ENCODE measurements around the gene QDPR. TPM values are rescaled to one million over a fixed set of nuclear protein-coding genes. Genes with fewer than 3 reads are reported as not detected.

QDPR gene
- total and polyA plus RNA-seq, 4 donors: 23.4 to 45.4 (median 31.4) TPM

GRCh38 chr4:17494258-17495190 is 17.4 kb downstream of the QDPR start:
- Histone ChIP-seq H3K4me1 (ENCODE audit: control insufficient read depth in 5 of 5, insufficient read depth in 5 of 5, low read length in 5 of 5) (peaks cover 0 to 5% (median 0%) of the 10 kb centered on the region in 5 donors), H3K9ac (ENCODE audit: insufficient read depth in 1 of 2, low read length in 2 of 2) (no peak overlapping the region), H3K9me3 (ENCODE audit: control insufficient read depth in 4 of 4, insufficient read depth in 3 of 4, low read length in 3 of 4) (no peaks in the 10 kb centered on the region), H3K4me3 (no peak overlapping the region), H3K27me3 (ENCODE audit: control insufficient read depth in 3 of 3, insufficient read depth in 3 of 3, low read length in 2 of 3) (no peaks in the 10 kb centered on the region), H3K36me3 (ENCODE audit: control insufficient read depth in 4 of 4, insufficient read depth in 4 of 4, low read length in 4 of 4) (peaks cover 6 to 26% (median 17%) of the 10 kb centered on the region in 4 donors), H3K27ac (ENCODE audit: low read depth in 1 of 2, low read length in 1 of 2) (no peak overlapping the region)
- DNase-seq: no peak
- ATAC-seq (ENCODE audit: insufficient read depth, low FRiP score): no peak
- TF ChIP-seq CTCF (IDR thresholded peaks at IDR 0.05; ENCODE audit: control extremely low read depth, extremely low read depth): no peak
- WGBS, 2 donors: 86 to 89% methylated on average over 10 of the region's 10 CpGs

DNA sequence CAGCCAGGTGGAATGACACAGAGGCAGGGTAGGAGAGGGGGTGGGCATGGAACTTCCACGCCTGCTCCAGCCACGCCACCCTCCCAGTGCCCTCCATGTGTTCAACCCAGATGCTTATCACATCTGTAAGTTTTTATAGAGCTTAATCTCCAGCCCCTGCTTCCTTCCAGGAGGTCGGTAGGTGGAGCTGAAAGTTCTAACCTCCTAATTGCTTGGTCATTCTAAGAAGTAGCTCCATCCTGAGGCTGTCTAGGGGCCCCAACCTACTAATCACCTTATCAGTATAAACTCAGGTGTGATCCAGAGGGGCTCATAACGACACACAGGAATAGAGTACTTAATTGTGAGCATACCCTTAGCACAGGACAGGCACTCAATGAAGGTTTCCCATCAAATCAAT is 18.3 kb downstream of the QDPR start:
- peaks cover 0 to 5% (median 0%) of the 10 kb centered on the region in 5 donors for H3K4me1 ChIP-seq (ENCODE audit: control insufficient read depth in 5 of 5, insufficient read depth in 5 of 5, low read length in 5 of 5)
- ATAC-seq (ENCODE audit: insufficient read depth, low FRiP score) (no peak), DNase-seq (no peak)
- TF ChIP-seq CTCF (IDR thresholded peaks at IDR 0.05; ENCODE audit: control extremely low read depth, extremely low read depth): no peak
- no peak overlapping the region for H3K27ac ChIP-seq (ENCODE audit: low read depth in 1 of 2, low read length in 1 of 2)
- H3K36me3 ChIP-seq (ENCODE audit: control insufficient read depth in 4 of 4, insufficient read depth in 4 of 4, low read length in 4 of 4): peaks cover 4 to 26% (median 19%) of the 10 kb centered on the region in 4 donors
- no peak overlapping the region for H3K4me3 ChIP-seq
- WGBS, 2 donors: 61 to 64% methylated on average over 4 of the region's 4 CpGs
- H3K9ac ChIP-seq (ENCODE audit: insufficient read depth in 1 of 2, low read length in 2 of 2): no peak overlapping the region
- no peaks in the 10 kb centered on the region for H3K9me3 ChIP-seq (ENCODE audit: control insufficient read depth in 4 of 4, insufficient read depth in 3 of 4, low read length in 3 of 4)
- H3K27me3 ChIP-seq (ENCODE audit: control insufficient read depth in 3 of 3, insufficient read depth in 3 of 3, low read length in 2 of 3): no peaks in the 10 kb centered on the region

GRCh38 chr4:17492876-17493275 is 19.0 kb downstream of the QDPR start:
- H3K27ac ChIP-seq (ENCODE audit: low read depth in 1 of 2, low read length in 1 of 2): no peak overlapping the region
- H3K27me3 ChIP-seq (ENCODE audit: control insufficient read depth in 3 of 3, insufficient read depth in 3 of 3, low read length in 2 of 3): no peaks in the 10 kb centered on the region
- no peak overlapping the region for H3K4me3 ChIP-seq
- no peak for DNase-seq
- TF ChIP-seq CTCF (IDR thresholded peaks at IDR 0.05; ENCODE audit: control extremely low read depth, extremely low read depth): no peak
- H3K4me1 ChIP-seq (ENCODE audit: control insufficient read depth in 5 of 5, insufficient read depth in 5 of 5, low read length in 5 of 5): peaks cover 0 to 5% (median 0%) of the 10 kb centered on the region in 5 donors
- 96 to 100% methylated on average over 2 of the region's 2 CpGs for WGBS, 2 donors
- no peak overlapping the region for H3K9ac ChIP-seq (ENCODE audit: insufficient read depth in 1 of 2, low read length in 2 of 2)
- H3K9me3 ChIP-seq (ENCODE audit: control insufficient read depth in 4 of 4, insufficient read depth in 3 of 4, low read length in 3 of 4): no peaks in the 10 kb centered on the region
- H3K36me3 ChIP-seq (ENCODE audit: control insufficient read depth in 4 of 4, insufficient read depth in 4 of 4, low read length in 4 of 4): peaks cover 4 to 28% (median 21%) of the 10 kb centered on the region in 4 donors
- ATAC-seq (ENCODE audit: insufficient read depth, low FRiP score): no peak
